ENCODE results near the gene MED12L.

DNA sequence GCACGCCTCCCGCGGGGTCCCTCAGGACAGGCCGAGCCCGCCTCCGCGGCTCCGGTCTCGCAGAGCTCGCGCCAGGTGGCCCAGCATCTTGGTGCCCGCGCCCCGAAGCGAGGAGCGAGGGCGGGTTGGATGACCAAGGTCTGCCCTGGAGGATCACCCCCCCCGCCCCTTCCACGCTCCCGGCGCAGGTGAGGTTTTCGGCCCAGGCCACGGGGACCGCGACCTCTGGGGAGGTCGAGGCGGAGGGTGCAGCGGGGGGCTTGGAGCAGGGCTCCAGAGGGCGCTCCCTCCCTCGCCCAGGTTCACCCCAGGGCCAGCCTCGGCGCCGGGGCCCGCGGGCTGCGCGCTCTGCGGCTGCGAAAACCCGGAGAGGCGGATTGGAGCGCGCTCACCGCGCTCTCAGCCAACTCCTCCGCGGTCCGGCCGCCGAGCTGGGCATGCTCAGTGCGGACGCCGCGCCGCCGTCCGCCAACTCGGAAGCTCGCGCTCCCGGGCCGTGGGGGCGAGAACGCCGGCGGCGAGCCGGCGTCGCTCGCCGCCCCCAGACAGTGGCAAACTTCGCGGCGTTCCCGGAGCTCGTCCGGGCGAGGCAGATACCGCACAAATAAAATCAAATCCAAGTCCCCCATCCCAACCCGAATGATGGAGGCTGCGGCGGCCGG, at the start of gene MED12L:
- TF ChIP-seq, protein P1, sequence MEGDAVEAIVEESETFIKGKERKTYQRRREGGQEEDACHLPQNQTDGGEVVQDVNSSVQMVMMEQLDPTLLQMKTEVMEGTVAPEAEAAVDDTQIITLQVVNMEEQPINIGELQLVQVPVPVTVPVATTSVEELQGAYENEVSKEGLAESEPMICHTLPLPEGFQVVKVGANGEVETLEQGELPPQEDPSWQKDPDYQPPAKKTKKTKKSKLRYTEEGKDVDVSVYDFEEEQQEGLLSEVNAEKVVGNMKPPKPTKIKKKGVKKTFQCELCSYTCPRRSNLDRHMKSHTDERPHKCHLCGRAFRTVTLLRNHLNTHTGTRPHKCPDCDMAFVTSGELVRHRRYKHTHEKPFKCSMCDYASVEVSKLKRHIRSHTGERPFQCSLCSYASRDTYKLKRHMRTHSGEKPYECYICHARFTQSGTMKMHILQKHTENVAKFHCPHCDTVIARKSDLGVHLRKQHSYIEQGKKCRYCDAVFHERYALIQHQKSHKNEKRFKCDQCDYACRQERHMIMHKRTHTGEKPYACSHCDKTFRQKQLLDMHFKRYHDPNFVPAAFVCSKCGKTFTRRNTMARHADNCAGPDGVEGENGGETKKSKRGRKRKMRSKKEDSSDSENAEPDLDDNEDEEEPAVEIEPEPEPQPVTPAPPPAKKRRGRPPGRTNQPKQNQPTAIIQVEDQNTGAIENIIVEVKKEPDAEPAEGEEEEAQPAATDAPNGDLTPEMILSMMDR (IDR thresholded peaks at IDR 0.05; ENCODE audit: low read length): peak; percentile 66
- TF ChIP-seq EZH2 (IDR thresholded peaks at IDR 0.05; ENCODE audit: borderline replicate concordance, low read length): no peak
